HL-60 (cell line): Measurements from ENCODE around the gene ZC3H12C.

Experiments used
- CTCF ChIP-seq: IDR thresholded peaks from one replicate; pipeline ENCODE4 v1.5.1; 2011; ENCODE audit warnings: low read length, control low read depth, inconsistent platforms; ENCODE audit not compliant: insufficient read depth
- GABPA ChIP-seq: IDR thresholded peaks from 2 replicates; pipeline ENCODE4 v1.6.1; 2012; ENCODE audit warnings: low read depth

DNA sequence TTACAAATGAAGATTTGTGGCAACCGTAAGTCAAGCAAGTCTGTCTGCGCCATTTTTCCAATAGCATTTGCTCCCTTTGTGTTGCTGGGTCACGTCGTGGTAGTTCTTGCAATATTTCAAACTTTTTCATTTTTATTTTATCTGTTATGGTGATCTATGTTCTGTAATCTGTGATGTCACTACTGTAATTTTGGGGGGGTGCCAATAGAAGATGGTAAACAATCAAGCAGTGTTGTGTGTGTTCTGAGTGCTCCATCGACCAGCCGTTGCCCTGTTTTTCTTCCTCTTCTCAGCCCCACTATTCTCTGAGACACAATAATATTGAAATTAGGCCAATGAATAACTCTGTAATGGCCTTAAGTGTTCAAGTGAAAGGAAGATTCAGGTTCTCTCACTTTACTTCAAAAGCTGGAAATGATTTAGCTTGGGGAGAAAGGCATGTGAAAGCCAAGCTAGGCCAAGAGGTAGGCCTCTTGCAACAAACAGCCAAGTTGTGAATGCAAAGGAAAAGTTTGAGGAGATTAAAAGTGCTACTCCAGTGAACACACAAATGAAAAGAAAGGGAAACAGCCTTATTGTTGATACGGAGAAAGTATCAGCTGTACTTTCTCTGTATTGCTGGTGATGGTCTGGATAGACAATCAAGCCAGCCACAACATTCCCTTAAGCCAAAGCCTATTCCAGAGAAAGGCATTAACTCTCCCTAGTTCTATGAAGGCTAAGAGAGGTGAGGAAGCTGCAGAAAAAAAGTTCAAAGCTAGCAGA lies 7.5 kb downstream of the ZC3H12C start:
- TF ChIP-seq CTCF (no peak), GABPA (no peak)
